NCI-H2081 treated with DMSO at 0.1 percent for 48 hours (cell line): ENCODE data around the gene B3GALT6.

Source experiments
- DNase-seq: peaks from one replicate; lab custom pipeline; 2025; lab: John Stamatoyannopoulos, UW

Gene B3GALT6

DNA sequence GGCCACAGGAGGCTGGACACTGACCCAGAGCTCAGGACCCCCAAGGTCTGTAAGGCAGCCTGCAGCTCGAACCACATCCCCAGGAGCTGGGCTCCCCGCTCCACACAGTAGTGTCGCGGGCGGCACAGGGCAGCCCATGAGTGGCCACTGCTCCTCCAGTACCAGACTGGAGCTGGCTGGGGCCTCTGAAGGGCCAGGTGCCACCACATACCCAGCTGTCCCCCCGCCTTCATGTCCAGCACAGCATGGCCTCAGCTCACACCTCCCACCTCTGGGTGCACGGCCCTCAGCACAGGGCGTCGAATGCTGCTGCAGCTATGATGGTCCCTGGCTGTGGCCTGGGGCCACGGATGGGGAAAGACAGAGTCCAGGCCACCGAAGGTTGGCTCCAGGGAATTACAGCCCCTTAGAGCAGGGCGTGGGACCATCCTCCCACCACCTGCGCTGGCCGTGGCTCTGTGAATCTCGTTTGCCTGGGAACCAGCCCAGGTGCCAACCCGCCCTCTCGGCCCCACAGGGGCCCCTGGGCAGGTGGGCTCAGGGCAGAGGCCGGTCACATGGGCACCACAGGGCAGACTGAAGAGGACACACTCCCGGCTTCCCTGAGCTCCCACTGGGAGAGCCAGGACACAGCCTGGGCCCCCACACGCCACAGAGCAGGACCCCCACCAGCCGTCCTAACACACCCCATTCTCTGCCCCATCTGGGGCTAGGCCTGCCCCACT, 16.0 kb upstream of the B3GALT6 start:
- no peak for DNase-seq

DNA sequence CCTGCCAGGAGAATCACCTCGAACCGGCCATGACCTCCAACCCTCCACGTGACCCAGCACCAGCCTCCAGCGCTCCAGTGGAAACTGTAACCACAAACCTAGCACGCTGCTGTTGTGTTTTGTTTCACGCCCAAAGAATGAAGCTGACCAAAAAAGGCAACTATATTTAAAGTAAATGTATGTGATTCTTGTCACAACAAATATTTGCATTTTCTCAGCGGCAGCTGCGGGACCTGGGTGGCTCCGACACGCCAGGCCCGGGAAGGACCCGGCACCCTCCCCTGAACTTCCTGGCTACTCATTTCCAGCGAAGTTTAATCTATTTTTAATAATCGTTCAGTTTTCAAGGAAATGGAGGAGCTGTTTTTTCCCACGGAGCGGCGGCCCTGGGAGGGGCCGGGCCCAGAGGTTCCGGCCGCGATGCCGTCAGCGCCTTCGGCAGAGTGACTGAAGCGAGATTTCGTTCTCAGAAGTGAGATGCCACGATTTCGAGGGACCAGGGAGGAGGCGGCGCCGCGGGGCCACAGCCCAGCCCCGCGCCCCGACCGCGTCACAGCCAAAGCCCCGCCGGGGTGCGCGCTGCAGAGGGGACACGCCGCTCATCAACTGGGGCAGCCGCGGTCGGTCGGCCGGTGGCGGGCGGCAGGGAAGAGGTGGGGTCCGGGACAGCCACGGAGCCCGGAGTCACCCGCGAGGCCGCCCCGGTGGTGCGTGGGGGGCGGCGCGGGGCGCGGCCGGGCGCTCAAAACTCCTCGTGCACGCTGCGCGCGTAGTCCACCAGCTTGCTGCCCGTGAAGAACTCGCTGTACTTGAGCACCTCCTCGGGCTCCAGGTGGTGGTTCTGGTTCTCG, 15.0 kb upstream of the B3GALT6 start:
- DNase-seq = no peak

GRCh38 chr1:1217621-1218523, 14.2 kb upstream of the B3GALT6 start:
- no peak for DNase-seq

DNA sequence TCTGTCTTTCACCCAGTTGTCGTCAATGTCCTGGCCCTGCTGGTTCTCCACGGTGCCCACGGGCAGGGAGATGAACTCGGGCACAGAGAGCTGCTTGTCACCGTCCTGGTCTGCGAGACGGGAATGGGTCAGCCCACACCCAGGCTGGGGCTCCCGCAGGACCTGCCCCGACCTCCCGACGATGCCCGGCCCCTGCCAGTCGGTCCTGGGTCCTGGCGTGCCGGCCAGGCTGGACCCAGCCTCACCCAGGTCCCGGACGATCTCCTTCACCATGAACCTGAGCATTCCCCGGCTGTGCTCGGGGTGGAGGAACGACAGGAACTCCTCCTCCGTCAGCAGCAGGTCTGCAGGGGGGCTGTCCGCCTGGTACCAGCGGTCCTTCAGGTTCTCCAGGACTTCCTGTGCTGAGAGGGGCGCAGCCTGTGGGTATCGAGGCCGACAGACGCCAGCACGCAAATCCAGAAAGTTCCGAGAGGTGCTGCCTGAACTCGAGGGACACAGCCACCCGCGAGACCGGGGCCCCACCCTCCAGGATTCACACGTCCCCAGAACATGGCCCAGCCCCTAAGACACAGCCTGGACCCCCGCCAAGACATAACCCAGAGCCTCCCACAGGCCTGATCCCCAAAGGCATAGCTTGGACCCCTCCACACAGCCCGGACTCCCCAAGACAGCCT, 13.4 kb upstream of the B3GALT6 start:
- DNase-seq = no peak

- no peak for DNase-seq
Measured at GRCh38 chr1:1219341-1219740, 12.7 kb upstream of the B3GALT6 start.

- no peak for DNase-seq
Measured at GRCh38 chr1:1220197-1220596, 11.8 kb upstream of the B3GALT6 start.

- DNase-seq = no peak
Measured at GRCh38 chr1:1221887-1222574, 10.0 kb upstream of the B3GALT6 start.

GRCh38 chr1:1222575-1223225, 9.3 kb upstream of the B3GALT6 start:
- no peak for DNase-seq

DNA sequence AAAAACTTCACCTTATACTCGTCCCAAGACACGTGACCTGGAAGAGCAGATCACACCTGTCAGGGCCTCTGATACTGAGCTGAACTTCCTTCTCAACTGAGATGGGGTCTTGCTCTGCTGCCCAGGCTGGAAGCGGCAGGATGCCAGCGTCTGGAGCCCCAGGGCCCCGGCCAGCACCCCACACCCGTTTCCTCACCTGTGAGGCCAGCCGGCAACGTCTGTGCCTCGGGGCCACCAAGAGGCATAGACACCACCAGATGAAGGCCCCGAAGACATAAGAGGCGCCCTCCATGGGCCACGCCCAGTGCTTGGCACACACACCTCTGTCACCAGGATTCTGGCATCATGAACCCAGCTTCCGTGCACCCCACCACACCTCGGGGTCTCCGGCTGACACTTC, 8.7 kb upstream of the B3GALT6 start:
- no peak for DNase-seq

GRCh38 chr1:1223891-1224290, 8.1 kb upstream of the B3GALT6 start:
- no peak for DNase-seq

GRCh38 chr1:1225238-1225845, 6.7 kb upstream of the B3GALT6 start:
- DNase-seq = no peak

- DNase-seq = no peak
Measured at GRCh38 chr1:1225913-1226312, 6.1 kb upstream of the B3GALT6 start.

GRCh38 chr1:1226566-1227362, 5.3 kb upstream of the B3GALT6 start:
- DNase-seq = no peak

DNA sequence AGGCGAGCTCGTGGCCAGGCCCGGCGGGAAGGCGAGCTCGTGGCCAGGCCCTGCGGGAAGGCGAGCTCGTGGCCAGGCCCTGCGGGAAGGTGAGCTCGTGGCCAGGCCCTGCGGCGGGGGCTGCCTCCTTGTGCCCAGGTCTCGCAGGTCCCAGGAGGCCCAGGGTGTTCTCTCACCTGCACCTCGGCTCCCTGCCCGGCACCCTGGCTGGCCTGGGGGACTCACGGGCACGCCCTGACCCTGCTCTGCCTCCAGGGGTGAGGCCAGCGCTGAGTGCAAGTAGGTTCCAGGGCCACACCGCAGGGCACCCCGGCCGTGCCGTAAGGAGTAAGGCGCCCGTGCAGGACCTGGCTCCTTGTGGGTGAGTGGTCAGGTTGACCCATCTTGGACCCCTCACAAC, 4.7 kb upstream of the B3GALT6 start:
- no peak for DNase-seq

- DNase-seq = no peak
Measured at GRCh38 chr1:1228187-1228586, 3.9 kb upstream of the B3GALT6 start.

- DNase-seq = no peak
Measured at GRCh38 chr1:1228596-1229321, 3.3 kb upstream of the B3GALT6 start.

DNA sequence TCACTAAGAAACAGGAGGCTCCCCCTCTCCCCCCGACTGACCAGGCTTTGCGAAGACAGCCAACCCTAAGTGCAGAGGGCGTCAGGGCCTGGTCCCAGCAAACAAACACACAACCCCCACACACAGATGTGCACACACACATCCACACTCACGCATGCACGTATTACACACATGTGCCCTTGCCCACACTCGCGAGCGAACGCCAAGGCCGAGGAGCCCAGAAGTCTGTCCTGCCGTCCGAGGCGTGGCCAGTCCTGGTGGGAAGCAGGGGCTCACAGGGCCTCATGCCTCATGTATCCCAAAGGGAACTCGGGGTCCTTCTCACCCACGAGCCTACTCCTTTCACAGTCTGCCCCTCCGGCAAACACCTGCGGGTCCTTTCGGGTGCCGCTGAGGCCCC, 2.3 kb upstream of the B3GALT6 start:
- no peak for DNase-seq

DNA sequence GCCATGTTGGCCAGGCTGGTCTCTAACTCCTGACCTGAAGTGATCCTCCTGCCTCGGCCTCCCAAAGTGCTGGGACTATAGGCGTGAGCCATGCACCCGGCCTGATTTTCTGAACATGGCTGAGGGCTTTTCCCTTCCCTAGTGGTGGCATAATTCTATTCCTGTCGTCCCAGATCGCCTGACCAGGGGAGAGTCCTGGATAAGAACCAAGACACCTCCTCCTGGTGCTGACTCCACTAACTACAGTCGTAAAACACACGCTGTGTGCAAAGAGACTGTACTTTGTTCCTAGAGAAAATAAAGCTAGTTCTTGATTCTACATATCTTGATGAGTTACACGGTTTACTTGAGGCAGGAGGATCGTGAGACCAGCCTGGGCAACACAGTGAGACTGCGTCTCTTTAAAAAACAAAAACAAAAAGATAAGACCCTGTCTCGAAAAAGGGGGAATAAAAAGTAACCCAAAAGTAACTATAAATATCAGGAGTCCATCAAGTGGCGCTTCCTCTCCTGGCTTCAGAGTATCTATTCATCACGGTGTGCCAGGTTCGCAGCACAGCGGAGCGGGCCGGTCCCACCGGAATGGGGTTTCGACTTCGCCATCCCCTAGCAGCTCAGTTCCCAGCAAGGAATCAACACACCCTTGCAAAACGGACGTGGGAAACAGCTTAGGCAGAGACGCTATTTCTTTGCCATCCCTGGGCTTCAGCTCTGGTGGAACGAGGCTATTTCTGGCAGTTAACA, 1.2 kb upstream of the B3GALT6 start:
- no peak for DNase-seq
